GM12872 (cell line): ENCODE data around the gene LATS2.

Experiments used
- TF ChIP-seq, protein P1 (sequence below): IDR thresholded peaks from 3 replicates; pipeline ENCODE4 v1.5.1; 2011; ENCODE audit warnings: low read depth, mild to moderate bottlenecking, low read length, moderate library complexity; ENCODE audit not compliant: insufficient read depth

The LATS2 gene

DNA sequence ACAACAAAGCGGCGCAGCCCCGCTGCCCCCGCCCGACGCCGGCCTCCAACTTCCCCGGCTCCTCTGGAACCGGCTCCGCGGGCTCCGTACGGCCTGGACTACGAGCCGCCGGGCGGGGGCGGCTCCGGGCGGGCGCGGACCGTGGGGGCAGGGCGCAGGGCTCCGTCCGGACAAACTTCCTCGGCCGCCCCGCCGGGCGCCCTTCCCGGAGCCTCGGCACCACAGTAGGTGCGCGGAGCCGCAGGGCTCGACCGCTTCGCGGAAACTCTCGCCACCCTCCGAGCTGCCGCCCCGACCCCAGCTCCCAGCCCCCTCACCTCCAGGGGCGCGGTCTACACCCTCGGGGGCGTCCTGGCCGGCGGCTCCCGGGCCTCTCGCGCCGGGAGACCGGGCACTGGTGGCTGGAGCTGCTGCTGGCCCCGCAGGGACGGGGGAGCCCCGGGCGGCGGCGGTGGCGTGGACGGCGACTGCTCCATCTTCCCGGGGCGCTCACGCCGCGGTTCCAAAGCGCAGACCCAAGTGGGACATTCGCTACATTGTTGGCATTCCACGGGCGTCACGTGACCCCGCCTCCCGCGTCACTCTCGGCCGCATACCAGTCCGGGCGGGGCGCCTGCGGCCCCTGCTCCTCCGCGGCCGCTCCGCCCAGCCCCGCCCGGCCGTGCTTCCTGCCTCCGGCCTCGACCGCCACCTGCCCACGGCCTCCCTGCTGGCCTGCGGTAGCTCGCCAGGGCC, at the start of gene LATS2:
TSS of gene LATS2 (minus strand) at position 558 of the 735 bp plus-strand sequence. CDS start 15,560 bp downstream, outside the sequence.
- TF ChIP-seq, protein P1, sequence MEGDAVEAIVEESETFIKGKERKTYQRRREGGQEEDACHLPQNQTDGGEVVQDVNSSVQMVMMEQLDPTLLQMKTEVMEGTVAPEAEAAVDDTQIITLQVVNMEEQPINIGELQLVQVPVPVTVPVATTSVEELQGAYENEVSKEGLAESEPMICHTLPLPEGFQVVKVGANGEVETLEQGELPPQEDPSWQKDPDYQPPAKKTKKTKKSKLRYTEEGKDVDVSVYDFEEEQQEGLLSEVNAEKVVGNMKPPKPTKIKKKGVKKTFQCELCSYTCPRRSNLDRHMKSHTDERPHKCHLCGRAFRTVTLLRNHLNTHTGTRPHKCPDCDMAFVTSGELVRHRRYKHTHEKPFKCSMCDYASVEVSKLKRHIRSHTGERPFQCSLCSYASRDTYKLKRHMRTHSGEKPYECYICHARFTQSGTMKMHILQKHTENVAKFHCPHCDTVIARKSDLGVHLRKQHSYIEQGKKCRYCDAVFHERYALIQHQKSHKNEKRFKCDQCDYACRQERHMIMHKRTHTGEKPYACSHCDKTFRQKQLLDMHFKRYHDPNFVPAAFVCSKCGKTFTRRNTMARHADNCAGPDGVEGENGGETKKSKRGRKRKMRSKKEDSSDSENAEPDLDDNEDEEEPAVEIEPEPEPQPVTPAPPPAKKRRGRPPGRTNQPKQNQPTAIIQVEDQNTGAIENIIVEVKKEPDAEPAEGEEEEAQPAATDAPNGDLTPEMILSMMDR = no peak

DNA sequence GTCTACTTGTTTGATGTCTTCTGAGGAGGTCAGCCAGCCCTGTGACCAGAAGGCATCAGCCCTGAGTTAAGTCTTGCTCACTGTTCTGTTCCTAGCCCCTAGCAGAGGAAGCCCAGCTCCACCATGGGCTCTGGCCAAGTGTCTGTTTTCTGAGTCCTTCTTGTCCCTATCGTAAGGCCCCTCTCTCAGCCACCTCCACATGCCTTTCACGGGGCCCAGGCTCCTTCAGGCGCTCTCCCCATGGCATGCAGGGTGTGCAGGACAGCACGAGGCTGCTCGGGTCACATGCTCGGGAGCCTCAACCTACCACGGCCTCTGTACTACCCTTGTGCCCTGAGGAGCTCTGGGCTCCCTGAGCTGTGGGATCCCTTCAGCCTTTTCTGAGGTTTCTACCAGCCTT, 47.8 kb upstream of the LATS2 start:
- TF ChIP-seq, protein P1 = no peak

DNA sequence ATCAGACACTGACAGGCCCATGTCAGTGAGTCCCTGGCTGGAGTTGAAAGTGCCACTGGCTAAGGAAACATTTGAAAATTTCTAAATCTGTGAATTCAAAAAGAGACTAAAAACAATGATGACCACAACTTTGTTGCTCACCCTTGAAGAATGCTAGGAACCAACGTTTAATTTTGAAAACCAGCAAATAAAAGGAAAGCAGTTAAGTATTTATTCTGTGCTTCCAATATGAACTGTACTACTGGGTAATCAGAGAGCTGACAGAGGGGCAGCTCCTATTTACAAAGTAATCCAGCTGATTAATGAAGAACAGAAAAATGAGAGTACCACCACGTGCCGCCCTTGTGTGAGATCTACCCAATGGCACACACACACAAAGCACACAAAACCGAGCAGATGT, 44.7 kb upstream of the LATS2 start:
- TF ChIP-seq, protein P1 = no peak

DNA sequence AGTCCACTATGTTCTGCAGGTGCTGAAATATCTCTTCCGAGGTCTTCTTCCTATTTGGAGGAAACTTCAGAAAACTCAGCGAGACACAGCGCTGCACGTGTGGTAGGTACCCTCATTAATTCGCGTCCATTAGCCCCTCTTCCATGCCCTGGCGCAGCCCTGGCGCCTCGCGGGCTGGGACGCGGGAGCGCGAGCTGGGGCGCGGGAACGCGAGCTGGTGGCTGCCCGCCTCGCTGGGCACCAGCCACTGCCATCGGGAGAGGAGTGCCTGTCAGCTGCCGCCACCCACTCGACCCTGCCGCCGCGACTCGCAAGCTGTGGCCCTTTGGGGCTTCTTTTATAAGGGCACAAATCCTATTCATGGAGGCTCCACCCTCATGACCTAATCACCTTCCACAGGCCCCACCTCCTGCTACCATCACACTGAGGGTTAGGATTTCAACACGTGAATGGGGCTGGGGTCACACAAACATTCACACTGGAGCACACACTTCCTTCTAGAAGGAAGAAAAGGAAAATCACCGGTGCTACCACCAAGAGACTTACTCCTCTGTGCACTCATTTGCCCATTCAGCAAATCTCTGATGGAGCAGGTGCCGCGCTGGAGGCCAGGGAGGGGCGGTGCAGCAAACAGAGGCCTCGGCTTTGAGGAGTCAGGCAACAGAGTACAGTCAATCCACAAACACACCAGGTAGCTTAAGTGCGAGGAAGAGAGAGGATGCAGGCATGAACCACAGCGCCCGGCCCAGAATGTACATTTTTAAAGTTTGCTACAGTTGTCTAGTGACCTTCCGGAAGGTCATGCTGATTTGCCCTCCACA, 43.0 kb upstream of the LATS2 start:
- TF ChIP-seq, protein P1 = no peak

DNA sequence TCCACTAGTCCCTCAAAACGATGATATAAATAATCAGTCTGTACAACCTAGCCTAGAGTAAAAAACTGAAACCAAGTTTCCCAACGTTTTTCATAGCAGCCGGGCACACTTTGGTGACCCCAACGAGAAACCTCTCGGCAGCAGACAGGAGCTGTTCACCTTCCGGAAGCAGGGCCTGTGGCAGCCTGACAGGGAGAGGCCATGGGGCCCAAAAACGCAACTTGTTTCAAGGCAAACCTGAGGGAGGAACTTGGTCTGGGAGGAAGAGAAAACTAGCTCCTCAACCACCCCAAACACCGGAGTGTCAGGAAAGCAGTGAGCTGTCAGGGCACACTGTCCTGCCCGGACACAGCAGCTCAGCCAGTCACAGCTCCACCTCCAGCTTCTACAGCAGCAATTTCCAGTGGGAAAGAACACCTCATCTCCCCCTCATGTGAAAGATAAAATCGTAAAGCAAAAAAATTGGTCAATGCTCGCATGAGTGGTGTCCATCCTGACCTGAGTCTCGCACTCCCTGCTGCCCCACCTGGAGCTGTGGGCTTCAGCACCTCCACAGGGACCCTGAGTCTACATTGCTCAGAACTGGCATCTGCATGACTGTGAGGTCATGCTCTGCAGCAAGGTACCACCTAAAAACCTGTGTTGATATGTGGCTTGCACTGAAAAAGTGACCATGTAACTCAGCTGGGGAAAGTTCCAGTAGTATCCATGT, 40.6 kb upstream of the LATS2 start:
- TF ChIP-seq, protein P1 = no peak

DNA sequence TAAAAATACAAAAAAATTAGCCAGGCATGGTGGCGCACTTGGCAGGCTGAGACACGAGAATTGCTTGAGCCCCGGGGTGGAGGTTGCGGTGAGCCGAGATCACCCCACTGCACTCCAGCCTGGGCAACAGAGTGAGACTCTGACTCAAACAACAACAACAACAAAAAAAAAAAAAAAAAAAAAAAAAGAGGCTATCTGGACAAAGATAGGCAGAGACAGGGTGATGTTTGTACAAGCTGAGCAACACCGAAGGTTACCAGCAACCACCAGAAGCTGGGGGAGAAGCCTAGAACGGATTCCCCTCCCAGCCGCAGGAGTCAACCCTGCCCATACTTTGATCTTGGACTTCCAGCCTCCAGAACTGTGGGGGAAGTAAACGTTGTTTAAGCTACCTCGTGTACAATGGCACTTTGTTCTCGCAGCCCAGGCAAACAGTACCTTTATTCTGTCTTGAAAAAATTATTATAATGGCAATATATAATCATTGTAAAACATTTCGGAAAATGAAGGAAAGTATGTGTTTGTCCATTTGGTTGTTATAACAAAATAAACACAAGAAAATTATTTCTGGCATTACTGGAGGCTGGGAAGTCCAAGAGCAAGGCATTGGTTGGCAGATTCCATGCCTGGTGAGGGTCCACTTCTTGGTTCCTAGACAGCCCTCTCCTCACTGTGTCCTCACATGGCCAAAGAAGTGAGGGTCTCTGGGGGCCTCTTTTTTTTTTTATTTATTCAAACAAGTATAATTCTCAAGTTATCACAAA, 39.8 kb upstream of the LATS2 start:
- TF ChIP-seq, protein P1 = no peak
